ENCODE measurements around the gene TRAF3IP1. TPM values are rescaled to one million over a fixed set of nuclear protein-coding genes. Genes with fewer than 3 reads are reported as not detected.

The TRAF3IP1 gene
- total RNA-seq, 1 donor from 2014 or later, result 22.4 TPM

GRCh38 chr2:238287737-238288649 lies 32.3 kb upstream of the TRAF3IP1 start, which contains the start of gene PER2:
Gene PER2 (minus strand): TSS chr2:238288610. CDS start chr2:238277936, 10,674 bp downstream.
- DNase-seq (ENCODE audit: low spot score), result peak; percentile 73

- peak; percentile 99 for DNase-seq (ENCODE audit: low spot score)
Measured at GRCh38 chr2:238288650-238289573, 31.4 kb upstream of the TRAF3IP1 start.

GRCh38 chr2:238289574-238289973 lies 30.7 kb upstream of the TRAF3IP1 start:
- DNase-seq (ENCODE audit: low spot score), result no peak

- no peak for DNase-seq (ENCODE audit: low spot score)
Measured at GRCh38 chr2:238290091-238290509, 30.2 kb upstream of the TRAF3IP1 start.

GRCh38 chr2:238290715-238291549 lies 29.4 kb upstream of the TRAF3IP1 start:
- no peak for DNase-seq (ENCODE audit: low spot score)

GRCh38 chr2:238291550-238292281 lies 28.6 kb upstream of the TRAF3IP1 start:
- DNase-seq (ENCODE audit: low spot score), result no peak

GRCh38 chr2:238294046-238294392 lies 26.3 kb upstream of the TRAF3IP1 start:
- DNase-seq (ENCODE audit: low spot score), result no peak

- DNase-seq (ENCODE audit: low spot score), result no peak
Measured at GRCh38 chr2:238294393-238295143, 25.8 kb upstream of the TRAF3IP1 start.

GRCh38 chr2:238295144-238296112 lies 24.9 kb upstream of the TRAF3IP1 start:
- DNase-seq (ENCODE audit: low spot score), result no peak

- no peak for DNase-seq (ENCODE audit: low spot score)
Measured at GRCh38 chr2:238296638-238297457, 23.5 kb upstream of the TRAF3IP1 start.

- no peak for DNase-seq (ENCODE audit: low spot score)
Measured at GRCh38 chr2:238299803-238300202, 20.5 kb upstream of the TRAF3IP1 start.

GRCh38 chr2:238302087-238302486 lies 18.2 kb upstream of the TRAF3IP1 start:
- no peak for DNase-seq (ENCODE audit: low spot score)

GRCh38 chr2:238302751-238303150 lies 17.6 kb upstream of the TRAF3IP1 start:
- no peak for DNase-seq (ENCODE audit: low spot score)

- DNase-seq (ENCODE audit: low spot score), result no peak
Measured at GRCh38 chr2:238304116-238304515, 16.2 kb upstream of the TRAF3IP1 start.

- DNase-seq (ENCODE audit: low spot score), result no peak
Measured at GRCh38 chr2:238305092-238305862, 15.0 kb upstream of the TRAF3IP1 start.

GRCh38 chr2:238305965-238306671 lies 14.2 kb upstream of the TRAF3IP1 start:
- no peak for DNase-seq (ENCODE audit: low spot score)

GRCh38 chr2:238306672-238306998 lies 13.7 kb upstream of the TRAF3IP1 start:
- DNase-seq (ENCODE audit: low spot score), result no peak

Measured in ureter (tissue), 1 donor.